Coronary artery (tissue), 2 donors: ENCODE measurements around the gene DMPK.

Experiments
- DNase-seq: peaks from one replicate; pipeline ENCODE4 v3.0.0-alpha.2; 2017; ENCODE audit warnings: low spot score
- H3K27ac ChIP-seq, 2 donors: fragments of 200-600 bp; sonication (generic); one replicate each; pipeline ENCODE4 v1.5.1; 2016 to 2019
- H3K4me3 ChIP-seq: fragments of 200-600 bp; sonication (generic); 2 replicates; pipeline ENCODE4 v1.5.1; 2016; ENCODE audit warnings: mild to moderate bottlenecking, moderate library complexity
- CTCF ChIP-seq: fragments of 200-600 bp; sonication (generic); IDR thresholded peaks from one replicate; pipeline ENCODE4 v1.5.1; 2019; ENCODE audit warnings: antibody characterized with exemption

The DMPK gene

GRCh38 chr19:45768655-45768983 is 13.7 kb downstream of the DMPK start:
- TF ChIP-seq CTCF, result no peak
- Histone ChIP-seq H3K4me3 (peak overlapping the region; percentile 87), H3K27ac (peak overlapping the region; percentile 93 to 98)
- DNase-seq, result no peak

- DNase-seq, result no peak
- Histone ChIP-seq H3K27ac (peak overlapping the region; percentile 93 to 98), H3K4me3 (peak overlapping the region; percentile 87)
- TF ChIP-seq CTCF, result no peak
Observed at GRCh38 chr19:45767881-45768654, 14.2 kb downstream of the DMPK start.

GRCh38 chr19:45767410-45767880 is 14.8 kb downstream of the DMPK start:
- Histone ChIP-seq H3K27ac (peak overlapping the region; percentile 93 to 98), H3K4me3 (peak overlapping the region; percentile 87)
- peak; percentile 93 for DNase-seq
- no peak for TF ChIP-seq CTCF

GRCh38 chr19:45766869-45767346 is 15.4 kb downstream of the DMPK start:
- Histone ChIP-seq H3K27ac (peak overlapping the region; percentile 93 to 98), H3K4me3 (peak overlapping the region; percentile 87)
- no peak for TF ChIP-seq CTCF
- no peak for DNase-seq

GRCh38 chr19:45766296-45766868 is 15.9 kb downstream of the DMPK start:
- TF ChIP-seq CTCF, result no peak

GRCh38 chr19:45765702-45766295 is 16.5 kb downstream of the DMPK start:
- Histone ChIP-seq H3K27ac (peak overlapping the region; percentile 93 to 98), H3K4me3 (peak overlapping the region; percentile 87)
- no peak for DNase-seq
- no peak for TF ChIP-seq CTCF

More at GRCh38 chr19:45766296-45766868, 15.9 kb downstream of the DMPK start:
- DNase-seq, result no peak
- peak overlapping the region; percentile 87 for H3K4me3 ChIP-seq
- H3K27ac ChIP-seq, result peak overlapping the region; percentile 93 to 98
